ELR (cell line): ENCODE data around the gene HPCAL4.

Source experiments
- DNase-seq: peaks from one replicate; pipeline ENCODE4 v3.0.0-alpha.2; 2015; ENCODE audit warnings: low read depth

The HPCAL4 gene

DNA sequence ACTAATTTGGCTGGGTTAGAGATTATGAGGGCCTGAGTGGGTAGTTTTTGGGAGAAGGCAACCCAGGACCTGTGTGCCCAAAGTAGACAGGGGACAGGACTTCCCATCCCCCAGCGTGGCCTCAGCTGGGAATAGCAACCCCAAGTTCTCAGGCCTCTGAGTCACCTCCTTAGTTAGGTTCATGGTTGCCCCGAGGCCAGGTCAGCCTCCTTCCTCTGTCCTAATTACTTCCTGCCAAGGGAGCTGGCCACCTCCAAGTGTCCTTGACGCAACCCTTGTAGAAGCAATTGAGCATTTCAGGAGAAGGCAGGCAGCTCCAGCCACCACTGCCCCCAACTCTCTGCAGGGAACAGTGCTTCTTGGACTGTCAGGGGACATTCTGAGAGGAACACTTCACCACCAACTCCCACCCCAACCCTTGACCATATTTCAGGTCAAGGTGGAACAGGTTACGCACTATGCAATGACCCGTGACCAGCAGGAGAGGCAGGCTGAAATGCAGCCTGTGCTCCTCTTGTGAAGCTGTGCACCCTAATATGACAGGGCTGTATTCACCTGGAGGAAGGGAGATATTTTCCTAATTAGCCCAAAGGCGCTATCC lies 14.2 kb downstream of the HPCAL4 start:
- peak; percentile 67 for DNase-seq

DNA sequence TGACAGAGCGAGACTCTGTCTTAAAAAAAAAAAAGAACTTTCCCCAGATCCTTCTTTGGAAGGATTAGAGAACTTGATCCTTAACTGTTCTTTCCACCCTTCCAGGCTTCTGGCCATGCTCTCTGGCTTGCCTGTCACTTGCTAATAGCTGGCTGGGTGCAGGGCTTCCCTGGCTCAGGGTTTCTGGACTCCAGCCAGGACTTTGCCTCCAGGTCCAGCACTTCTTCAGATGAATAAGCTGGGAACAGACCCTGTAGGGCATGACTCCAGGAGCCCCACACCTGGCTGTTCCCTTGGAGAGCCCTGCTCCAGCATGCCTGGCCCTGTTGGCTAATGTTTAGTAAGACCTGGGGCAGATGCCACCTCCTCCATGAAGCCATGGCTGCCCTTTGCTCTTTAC lies 16.0 kb downstream of the HPCAL4 start:
- no peak for DNase-seq

DNA sequence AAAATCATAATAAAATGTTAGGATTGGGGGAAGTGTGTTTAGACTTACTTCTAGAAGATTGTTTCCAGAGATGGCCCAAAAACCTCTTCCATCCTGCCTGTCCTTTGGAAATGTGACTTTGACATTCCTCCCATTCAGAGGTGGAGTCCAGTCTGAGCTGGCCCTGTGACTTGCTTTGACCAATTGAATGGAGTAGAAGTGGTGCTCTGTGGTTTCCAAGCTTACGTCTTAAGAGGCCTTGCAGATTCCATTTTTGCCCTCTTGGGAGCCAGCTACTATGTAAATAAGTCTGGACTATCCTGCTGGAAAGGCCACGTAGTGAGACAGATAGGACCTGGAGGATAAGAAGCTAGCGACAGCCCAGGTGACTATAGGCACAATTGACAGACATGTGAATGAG lies 18.0 kb downstream of the HPCAL4 start:
- DNase-seq = no peak

DNA sequence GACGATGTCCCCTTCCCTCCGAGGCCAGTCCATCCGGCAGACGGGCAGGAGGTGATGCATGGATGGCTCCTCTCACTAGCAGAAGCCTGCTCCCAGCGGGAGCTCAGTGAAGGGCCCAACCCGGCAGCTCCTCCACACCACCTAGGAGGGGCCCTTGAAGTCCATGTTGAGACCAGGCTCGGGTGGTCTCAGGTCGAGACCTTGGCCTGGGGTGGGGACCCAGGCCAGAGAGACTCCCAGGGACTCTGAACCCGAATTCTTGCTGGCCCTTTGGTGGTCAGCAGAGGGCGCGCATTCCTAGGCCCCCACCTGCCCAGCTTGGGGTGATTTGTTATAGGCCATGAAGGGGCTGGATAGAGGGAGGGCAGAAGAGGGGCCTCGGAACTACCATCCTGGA lies 18.7 kb downstream of the HPCAL4 start:
- peak; percentile 35 for DNase-seq

DNA sequence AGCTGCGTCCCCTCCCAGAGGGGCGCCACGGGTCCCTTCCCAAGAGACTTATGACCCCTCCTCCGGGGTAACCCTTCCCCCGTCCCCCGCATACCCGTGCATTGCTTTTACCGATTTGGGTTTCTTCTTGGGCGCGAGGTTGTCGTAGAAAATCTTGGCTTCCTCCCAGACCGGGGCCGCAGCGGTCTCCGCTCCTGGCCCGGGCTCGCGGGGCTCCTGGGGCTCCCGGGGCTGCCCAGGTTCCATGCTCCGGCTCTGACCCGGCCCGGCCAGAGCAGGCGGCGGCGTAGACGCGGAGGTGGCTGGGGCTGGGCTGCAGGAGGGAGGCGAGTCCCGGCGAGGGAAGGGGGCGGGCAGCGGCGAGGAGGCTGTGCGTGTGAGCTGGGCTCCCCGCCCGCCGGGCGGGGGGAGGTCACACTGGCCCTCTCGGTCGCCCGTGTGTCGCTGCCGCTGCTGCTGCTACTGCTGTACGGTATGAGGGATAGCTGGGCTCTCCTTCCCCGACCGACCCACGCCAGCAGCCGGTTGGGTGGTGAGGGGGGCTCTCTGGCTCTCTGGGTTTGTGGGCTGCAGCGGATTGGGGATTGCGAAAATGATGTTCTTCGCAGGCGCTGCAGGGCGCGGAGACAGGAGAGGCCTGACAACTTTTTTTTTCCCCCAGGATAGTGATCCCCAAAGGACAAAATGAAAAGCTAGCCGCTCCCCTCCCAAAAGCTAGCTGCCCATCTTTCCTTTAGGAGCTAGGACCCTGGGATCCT lies 19.3 kb downstream of the HPCAL4 start, which contains the start of gene NT5C1A:
Gene NT5C1A (minus strand): TSS at position 315 of the 758 bp plus-strand sequence. CDS start 69 bp downstream, at position 246.
- DNase-seq = peak; percentile 29

DNA sequence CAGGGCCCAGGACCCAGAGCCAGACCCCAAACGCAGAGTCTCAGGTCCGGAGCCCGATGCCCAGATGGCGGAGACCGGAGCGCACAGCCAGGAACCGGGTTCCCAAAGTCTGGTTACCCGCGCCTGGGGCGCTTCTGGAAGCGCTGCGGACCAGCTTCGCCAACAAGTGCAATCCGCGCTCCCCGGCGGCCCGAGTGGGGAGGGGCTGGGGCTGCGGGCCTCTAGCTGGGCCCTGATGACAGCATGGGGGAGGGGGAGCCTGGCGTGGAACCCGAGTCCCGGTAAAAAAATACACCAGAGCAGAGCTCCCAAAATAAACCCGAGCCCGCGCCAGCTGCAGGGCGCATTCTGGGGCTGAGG lies 19.8 kb downstream of the HPCAL4 start:
- no peak for DNase-seq

DNA sequence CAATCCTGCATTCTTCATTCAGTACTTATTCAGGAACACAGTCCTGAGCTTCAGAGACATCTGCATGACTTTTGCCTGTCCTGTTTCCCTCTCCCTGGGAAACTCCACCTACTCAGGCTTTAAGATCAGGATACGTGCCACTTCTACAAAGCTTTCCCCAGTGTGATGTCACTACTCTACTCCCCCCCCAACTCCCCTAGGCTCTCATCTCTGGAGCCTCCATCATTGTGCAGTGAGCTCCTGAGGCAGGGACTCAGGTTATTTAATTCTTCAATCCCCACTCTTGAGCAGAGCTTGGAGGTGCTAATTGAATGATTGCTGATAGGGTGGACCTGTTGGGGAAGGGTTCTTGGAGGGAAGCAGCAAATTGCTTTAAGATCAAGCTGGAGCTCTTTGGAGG lies 20.5 kb downstream of the HPCAL4 start:
- no peak for DNase-seq

DNA sequence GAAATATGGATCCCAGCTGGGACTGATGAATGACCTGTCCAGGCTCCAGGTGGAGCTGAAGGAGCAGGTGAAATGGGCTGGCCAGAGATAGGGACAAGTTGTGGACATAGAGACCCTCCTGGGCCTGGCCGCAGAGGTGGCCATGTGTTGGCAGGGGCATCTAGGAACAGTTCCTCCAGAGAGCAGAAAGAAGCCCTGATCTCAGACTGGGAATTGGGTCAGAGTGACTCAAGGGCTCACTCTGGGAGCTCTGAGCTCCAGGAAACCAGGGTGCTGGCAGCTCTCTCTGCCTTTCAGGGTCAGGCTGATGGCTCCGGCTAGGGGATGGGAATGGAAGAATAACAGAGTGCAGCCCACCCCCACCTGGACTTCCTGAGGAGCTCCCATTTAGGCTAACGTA lies 22.3 kb downstream of the HPCAL4 start:
- DNase-seq = no peak

DNA sequence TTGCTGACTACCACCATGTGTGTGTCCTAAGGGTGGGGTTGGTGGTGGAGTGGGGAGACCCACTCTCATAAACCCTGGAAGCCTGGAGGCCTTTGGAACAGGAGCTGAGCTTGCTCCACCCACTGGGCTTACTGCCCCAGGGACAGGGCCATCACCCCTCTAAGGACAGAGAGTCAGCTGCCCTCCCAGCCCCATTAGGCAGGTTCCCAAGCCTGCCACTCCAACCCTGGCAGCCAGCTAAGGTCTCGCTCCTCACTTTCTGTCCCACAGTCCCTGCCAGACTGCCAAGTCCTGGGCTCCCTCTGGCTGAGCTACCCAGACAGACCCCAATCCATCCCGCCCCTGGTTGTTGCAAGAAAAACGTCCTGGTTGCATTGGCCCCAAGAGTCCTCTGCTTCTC lies 23.1 kb downstream of the HPCAL4 start:
- no peak for DNase-seq

DNA sequence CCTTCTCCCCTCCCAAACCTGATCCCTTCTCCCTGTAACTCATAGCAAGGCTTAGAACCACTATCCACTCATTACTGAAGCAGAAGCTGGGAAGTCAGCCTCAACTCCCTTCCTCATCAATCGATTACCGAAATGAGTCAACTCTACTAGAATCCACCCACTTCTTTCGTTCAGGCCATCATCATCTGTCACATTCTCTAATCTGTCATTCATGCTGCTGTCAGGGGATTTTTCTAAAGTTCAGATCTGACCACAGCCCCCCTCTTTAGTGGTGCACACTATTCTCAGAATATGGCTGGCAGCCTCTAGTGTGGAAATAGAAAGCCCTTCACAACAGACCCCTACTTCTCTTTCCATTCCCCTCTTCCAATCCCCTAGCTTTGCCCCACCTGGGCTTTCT lies 24.5 kb downstream of the HPCAL4 start:
- DNase-seq = no peak

DNA sequence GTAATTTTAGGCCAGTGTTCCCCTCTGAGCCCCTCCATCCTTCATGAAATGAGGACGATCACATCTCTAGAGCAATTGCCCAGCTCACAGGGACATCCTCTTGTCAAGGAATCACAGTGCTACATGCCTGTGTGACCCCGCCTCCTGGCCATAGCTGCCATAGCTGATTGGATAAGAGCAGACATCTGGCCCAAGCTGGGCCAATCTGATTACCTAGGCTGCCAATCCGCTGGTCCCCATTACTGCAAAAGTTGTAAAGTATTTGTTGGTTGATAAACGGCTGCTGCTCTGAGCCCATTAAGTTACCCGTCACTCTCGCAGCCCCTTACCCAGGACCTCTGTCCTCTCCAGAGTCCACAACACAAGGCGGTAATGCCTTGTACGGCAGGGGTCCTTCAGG lies 27.7 kb downstream of the HPCAL4 start:
- no peak for DNase-seq

DNA sequence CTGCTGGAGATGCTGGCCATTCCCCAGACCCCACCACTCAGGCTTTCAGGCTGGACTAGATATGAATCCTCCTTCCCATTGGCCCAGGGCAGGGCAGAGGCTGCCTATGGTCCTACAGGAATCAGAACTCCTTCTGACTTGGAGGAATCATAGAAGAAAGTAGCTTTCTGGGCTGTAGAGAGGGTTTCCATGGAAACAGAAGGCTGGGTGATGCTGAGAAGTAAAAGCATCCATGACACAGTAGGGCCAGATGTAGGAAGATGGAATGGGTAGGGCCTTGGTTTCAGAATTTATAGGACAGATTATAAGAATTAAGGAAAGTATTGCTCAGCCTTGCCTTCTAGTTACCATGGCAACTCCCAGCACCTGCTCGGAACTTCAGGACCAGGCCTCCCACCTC lies 28.4 kb downstream of the HPCAL4 start:
- no peak for DNase-seq

DNA sequence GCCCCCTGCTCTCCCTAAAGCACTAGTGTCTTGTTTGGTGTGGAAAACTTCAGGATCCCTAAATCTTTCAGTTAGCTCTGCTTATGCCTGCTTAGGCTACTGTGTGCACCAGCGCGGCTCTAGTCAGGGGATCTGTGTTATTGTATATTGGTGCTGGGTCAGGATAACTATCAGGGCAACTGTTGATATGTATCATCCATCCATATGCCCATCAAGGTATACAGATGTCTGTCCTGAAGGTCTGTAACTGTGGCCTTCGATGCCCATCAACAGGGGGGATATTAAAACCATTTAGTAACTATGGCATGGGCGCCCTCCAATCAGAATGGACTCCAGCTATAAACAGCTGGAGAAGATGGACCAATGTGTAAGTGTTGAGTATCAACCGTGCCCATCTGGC lies 31.7 kb downstream of the HPCAL4 start:
- no peak for DNase-seq

DNA sequence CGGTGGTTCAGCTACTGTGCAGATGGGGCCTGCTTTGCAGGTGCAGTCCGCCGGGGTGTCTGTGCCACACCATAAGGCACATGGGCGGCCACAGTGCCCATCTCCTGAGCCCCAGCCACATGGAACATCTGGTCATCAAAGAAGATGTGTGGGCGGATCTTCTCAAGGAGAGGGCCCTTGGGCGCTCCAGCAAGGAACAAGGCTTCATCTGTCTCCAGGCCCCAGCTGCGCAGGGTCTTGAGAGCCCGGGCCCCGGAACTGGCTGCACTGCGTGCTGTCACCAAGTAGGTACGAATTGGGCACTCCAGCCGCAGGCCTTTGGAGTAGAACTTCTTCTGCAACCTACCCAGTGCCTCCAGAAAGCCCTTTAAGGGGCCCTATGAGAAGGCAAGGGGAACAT lies 32.1 kb downstream of the HPCAL4 start:
- DNase-seq = no peak

DNA sequence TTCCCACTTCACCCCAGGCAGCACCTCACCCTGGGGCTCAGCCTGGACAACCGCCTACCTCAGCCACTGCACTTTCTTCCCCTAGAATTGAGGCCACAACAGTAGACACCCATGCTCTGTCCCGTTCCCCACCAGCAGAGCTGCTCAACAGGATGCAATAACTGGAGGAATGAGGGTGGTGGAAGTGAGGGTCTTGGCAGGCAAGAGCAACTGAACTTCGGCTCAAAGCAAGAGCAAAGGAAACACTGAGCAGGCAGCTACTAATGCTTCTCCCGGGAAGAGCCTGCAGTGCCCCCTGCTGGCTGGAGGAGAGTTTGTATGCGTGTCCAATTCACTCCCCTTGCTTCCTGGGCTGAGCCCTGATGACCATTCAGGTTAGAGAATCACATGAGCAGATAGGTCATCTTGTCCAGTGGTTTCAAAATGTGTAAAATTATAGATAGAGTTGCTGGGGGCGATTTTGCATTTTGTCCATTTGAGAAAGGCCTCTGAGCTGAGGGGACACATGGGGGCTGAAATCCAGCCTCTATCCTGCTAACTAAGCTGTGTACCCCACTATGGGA lies 33.2 kb downstream of the HPCAL4 start:
- peak; percentile 73 for DNase-seq

DNA sequence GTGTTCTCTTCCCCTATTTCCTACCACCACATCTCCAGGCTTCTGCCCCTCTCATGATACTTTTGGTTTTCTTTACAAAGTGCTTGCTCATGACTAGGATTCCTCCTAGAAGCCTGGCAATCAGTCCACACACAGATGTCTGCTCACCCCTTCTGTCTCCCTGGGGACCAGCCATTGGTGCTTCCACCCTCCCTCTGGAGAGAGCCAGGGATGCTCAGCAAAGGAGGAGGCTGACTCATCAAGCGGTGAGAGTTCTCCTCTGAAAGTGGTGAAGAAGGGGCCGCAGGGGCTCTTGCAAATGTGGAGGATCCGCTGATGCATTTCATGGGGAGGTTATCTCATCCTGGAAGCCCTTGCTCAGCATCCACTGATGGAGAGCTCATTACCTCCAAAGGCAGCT lies 33.8 kb downstream of the HPCAL4 start:
- DNase-seq = peak; percentile 26

DNA sequence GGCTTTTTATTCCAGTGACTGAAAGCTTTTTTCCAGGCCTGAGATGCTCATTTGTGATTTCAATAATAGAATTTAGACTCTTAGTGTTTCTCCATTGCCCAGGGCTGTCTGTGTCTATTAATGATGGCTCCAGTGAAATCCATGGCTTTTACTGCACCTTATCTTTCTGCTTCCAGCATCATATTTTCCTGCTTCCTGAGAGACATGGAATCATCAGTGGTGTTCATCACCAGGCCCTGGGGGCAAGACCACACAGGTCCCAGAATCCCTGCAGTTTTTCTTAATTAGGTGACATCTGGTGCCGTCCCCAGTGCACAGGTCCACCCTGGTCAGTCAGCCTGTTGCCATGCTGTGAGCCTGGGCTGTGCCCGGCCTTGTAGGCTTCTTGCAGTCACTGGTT lies 34.8 kb downstream of the HPCAL4 start:
- no peak for DNase-seq

DNA sequence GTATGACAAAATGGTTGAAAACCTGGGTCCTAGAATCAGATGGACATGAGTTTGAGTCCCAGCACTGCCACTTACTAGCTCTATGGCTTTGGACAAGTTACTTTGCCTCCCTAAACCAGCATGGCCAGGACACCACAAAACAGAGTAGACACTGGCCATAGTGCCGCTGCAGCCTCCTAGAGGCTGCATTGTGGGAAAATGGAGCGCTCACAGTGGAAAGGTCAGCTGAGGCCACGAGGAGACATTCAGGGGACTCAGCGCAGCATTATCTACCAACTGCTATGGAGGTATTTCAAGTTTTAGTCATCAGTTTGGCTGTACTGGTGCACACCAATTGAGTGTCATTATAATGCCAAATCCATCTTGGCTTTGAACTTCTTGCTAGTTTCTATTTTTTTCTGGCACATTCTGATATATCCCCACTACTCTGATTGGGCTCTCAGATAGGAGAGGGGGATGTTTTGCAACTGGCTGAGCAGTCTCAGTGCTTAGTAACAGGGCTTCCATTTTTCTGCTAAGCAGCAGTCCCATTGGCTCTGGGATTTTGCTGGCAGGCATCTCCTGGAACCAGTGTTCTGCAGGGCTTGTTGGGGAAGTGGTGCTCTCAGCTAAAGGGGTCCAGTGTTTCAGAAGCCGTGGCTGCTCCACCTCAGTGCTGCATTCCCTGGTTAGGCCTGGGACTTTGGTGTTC lies 35.5 kb downstream of the HPCAL4 start:
- no peak for DNase-seq

DNA sequence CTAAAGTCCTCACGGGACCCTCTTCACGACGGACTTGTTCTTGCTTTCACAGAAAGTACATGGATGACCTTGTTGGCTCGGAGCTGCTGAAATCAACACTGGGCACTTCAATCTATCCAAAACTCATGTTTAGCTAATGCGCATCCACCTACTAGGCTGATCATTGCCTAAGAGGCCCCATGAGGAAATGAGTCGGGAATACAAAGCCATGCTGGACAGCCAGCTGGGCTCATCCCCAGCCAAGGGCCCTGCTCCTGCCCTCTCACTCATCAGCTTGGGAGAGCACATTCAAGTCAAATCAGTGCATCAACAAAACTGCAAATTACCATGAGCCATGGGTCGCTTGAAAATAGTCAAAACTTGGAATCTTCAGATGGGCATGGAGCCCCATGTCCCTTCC lies 36.9 kb downstream of the HPCAL4 start:
- DNase-seq = peak; percentile 19

DNA sequence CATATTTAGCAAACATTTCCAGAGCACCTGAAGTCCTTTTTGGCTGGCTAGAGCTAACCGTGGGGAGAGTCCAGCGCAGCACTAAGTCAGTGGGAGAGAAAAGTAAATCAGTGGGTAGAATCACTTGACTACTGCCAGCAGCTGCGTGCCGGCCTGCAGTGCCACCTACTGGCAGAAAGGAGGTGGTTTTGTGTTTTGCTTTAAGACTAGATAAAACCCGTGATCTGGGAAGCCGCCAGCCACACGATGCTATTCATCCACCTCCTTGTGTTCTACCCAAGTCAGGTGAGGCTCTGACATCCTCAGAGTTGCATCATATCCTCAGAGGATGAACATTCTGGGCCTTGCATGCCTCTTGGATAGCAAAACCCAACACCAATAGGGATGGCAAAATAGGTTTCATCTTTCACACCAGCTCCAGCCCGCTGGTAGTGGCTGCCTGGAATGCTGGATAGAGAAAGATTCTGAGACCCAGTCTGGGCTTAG lies 37.6 kb downstream of the HPCAL4 start:
- DNase-seq = peak; percentile 77

DNA sequence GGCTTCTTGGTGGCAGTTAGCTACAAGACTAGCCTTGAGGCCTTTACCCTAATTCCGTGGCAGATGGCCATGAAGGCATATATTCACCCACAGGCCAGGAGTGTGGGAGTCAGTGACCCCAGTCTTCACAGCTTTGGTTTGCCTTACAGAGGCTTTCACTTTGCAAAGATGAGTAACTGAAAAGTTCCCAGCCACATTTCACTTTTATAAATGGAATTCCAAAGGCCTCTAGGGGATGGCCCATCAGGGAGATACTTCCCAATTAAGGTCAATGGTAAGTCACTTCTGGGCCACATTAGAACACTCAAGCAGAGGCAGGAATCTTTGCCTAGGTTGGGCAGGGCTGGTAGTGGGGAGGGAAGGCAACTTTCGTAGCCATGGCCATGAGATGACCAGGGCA lies 38.7 kb downstream of the HPCAL4 start:
- no peak for DNase-seq

DNA sequence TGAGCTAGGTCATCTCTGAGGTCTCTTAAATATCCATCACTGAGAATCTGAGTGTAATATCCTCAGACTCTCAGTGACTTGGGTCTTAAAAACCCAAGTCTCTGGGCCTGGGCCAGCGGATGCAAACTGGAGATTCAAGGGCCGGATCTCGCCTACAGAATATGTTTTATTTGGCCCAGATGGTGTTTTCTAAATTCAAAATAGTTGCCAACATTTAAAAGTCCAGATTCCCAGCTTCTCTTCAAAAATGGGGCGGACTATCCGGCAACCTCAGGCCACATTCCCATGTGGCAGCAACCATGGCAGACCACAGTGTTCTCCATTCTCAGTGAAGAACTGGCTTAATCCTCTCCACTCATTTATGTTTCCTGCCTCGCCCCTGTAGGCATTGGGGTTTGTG lies 39.1 kb downstream of the HPCAL4 start:
- DNase-seq = no peak

DNA sequence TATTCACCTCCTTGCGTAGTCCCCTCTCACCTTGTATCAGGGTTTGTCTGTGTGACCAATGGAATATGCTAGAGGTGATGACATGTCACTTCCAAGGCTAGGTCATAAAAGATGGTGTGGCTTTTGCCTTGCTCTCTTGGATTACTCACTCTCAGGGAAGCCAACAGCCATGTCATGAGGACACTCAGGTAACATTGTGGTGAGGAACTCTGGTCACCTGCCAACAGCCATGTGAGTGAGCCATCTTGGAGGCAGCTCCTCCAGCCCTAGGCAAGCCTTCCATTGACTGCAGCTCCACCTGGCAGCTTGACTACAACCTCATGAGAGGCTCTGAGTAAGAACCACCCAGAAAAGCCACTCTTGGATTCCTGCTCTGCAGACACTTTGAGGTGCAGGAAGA lies 40.8 kb downstream of the HPCAL4 start:
- DNase-seq = no peak
